ENCODE results near the gene TRAIP.
A peak's percentile ranks its signal among the peaks of the same experiment; 100 is the strongest.

DNA sequence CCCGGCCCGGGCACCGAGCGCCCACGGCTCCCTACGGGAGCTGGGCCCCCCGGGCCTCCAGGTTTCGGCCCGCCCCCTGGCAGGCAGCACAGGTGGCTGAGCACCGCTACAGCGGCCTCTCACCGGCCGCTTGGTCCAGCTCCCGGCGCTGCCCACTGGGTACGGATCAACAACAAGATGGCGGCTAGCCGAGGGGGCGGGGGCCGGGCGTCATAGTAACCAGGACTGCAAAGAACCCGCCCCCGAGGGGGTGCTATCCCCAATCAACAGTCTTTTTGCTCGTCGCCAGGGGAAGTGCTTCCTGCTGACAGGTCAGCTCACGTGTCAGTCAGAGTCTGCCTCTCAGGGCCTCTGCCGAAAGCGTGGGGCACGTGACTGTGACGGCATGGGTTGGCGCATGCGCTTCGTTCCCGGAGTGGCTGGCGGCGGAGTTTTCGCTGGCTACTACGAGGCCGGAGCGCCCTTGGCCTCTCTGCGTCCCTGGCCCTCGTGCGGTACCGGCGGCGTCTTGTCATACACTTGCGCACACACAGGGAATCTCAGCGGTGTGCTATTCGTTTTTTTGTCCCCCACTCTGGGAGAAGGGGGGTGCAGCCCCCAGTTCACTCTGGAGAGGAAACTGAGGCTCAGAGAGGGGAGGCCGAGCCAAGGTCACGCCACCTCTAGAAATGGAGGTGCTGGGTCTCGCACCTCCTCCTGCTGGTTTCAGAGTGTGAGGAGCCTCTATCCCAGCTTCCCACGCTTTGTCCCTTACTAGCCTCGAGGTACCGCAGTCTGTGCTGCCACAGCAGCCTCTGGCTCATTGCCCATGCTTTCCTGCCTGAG lies 69.8 kb downstream of the TRAIP start, which contains the start of gene IP6K1:
- TF ChIP-seq, protein P1, sequence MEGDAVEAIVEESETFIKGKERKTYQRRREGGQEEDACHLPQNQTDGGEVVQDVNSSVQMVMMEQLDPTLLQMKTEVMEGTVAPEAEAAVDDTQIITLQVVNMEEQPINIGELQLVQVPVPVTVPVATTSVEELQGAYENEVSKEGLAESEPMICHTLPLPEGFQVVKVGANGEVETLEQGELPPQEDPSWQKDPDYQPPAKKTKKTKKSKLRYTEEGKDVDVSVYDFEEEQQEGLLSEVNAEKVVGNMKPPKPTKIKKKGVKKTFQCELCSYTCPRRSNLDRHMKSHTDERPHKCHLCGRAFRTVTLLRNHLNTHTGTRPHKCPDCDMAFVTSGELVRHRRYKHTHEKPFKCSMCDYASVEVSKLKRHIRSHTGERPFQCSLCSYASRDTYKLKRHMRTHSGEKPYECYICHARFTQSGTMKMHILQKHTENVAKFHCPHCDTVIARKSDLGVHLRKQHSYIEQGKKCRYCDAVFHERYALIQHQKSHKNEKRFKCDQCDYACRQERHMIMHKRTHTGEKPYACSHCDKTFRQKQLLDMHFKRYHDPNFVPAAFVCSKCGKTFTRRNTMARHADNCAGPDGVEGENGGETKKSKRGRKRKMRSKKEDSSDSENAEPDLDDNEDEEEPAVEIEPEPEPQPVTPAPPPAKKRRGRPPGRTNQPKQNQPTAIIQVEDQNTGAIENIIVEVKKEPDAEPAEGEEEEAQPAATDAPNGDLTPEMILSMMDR (IDR thresholded peaks at IDR 0.05), result no peak
- peak in 1 of 2 donors; percentile 83 for TF ChIP-seq POLR2A (IDR thresholded peaks at IDR 0.05)
